Measurements from ENCODE around the gene MSH6. TPM values are rescaled to one million over a fixed set of nuclear protein-coding genes. Genes with fewer than 3 reads are reported as not detected.

The MSH6 gene
- total and polyA plus RNA-seq, 9 of the 15 experiments (the other 6 are each of a cell fraction or from before 2014, with no cell fraction given): 15.3 to 147 (median 80.5) TPM

Small RNA genes lying within 50 kb of the gene (small RNA-seq; reads per million reads assigned to genes)
- gene RF00026: not detected
- gene RPL36AP15: not detected

Other genes with a start within 250 kb of the MSH6 start
- gene KCNK12, start 212.2 kb upstream of the MSH6 start, total RNA-seq (2014; rRNA removed): not detected in 2 replicates
- not detected in 2 replicates for gene KCNK12, start 212.2 kb upstream of the MSH6 start, total RNA-seq (2014; rRNA removed; fragmentation: Illumina TruSeq; extraction: Trizol)
- gene KCNK12, start 212.2 kb upstream of the MSH6 start, total RNA-seq (2015; rRNA removed; fragmentation: Illumina TruSeq; extraction: Trizol): not detected in 2 replicates
- not detected in 2 replicates for gene KCNK12, start 212.2 kb upstream of the MSH6 start, total RNA-seq (2021)
- not detected in 2 replicates for gene KCNK12, start 212.2 kb upstream of the MSH6 start, polyA plus RNA-seq (2011; rRNA removed)
- not detected in 2 replicates for gene KCNK12, start 212.2 kb upstream of the MSH6 start, polyA plus RNA-seq (2014; fragmentation: Illumina TruSeq; extraction: Trizol)
- gene KCNK12, start 212.2 kb upstream of the MSH6 start, polyA plus RNA-seq (2014; fragmentation: Nextera tagmentation; extraction: Ambion mirVana): under 1 TPM in 1 of 2 experiments, not detected in 1; 0.04 TPM
- not detected in 2 replicates for gene KCNK12, start 212.2 kb upstream of the MSH6 start, polyA plus RNA-seq (2014; rRNA removed)
- gene FBXO11, start 123.4 kb downstream of the MSH6 start, total RNA-seq (2014; rRNA removed): 18.5 and 24.1 TPM in 2 replicates
- gene FBXO11, start 123.4 kb downstream of the MSH6 start, total RNA-seq (2014; rRNA removed; fragmentation: Illumina TruSeq; extraction: Trizol): 23.3 and 26.0 TPM in 2 replicates
- 19.6 and 20.5 TPM in 2 replicates for gene FBXO11, start 123.4 kb downstream of the MSH6 start, total RNA-seq (2015; rRNA removed; fragmentation: Illumina TruSeq; extraction: Trizol)
- gene FBXO11, start 123.4 kb downstream of the MSH6 start, total RNA-seq (2021): 39.7 and 40.7 TPM in 2 replicates
- gene FBXO11, start 123.4 kb downstream of the MSH6 start, polyA plus RNA-seq (2011; rRNA removed): 38.3 and 42.0 TPM in 2 replicates
- 37.0 and 44.5 TPM in 2 replicates for gene FBXO11, start 123.4 kb downstream of the MSH6 start, polyA plus RNA-seq (2014; fragmentation: Illumina TruSeq; extraction: Trizol)
- 10 to 100 TPM in 1 of 2 experiments, 1 to 10 TPM in 1; 8.8 to 11.8 TPM for gene FBXO11, start 123.4 kb downstream of the MSH6 start, polyA plus RNA-seq (2014; fragmentation: Nextera tagmentation; extraction: Ambion mirVana)
- 23.1 and 34.9 TPM in 2 replicates for gene FBXO11, start 123.4 kb downstream of the MSH6 start, polyA plus RNA-seq (2014; rRNA removed)